Calu3 (cell line): ENCODE data around the gene RND3. TPM values are rescaled to one million over a fixed set of nuclear protein-coding genes. Genes with fewer than 3 reads are reported as not detected.

Experiments
- BruUV-seq: library from RNA; stranded (reverse); fragments of 400-500 nt; replicated peaks from 2 replicates; lab custom pipeline; 2021; lab: Mats Ljungman, UMichigan
- CTCF ChIA-PET: fragments of 300-600 bp; sonication (Branson Sonifier 250); formaldehyde crosslinking; loops from one replicate; lab custom pipeline; 2022; ENCODE audit warnings: antibody characterized with exemption; lab: Charles Lee
- DNase-seq: peaks from one replicate; pipeline ENCODE4 v3.0.0; 2022
- H3K27ac Mint-ChIP-seq: one replicate; pipeline ENCODE4 v1.8.0; 2022; ENCODE audit warnings: mixed read lengths; ENCODE audit not compliant: unreplicated experiment
- H3K27me3 Mint-ChIP-seq: one replicate; pipeline ENCODE4 v1.8.0; 2022; ENCODE audit warnings: mixed read lengths; ENCODE audit not compliant: unreplicated experiment
- H3K36me3 Mint-ChIP-seq: one replicate; pipeline ENCODE4 v1.8.0; 2022; ENCODE audit warnings: mild to moderate bottlenecking, moderate library complexity, mixed read lengths; ENCODE audit not compliant: insufficient read depth, unreplicated experiment
- H3K4me1 Mint-ChIP-seq: one replicate; pipeline ENCODE4 v1.8.0; 2022; ENCODE audit warnings: mild to moderate bottlenecking, low read depth, mixed read lengths; ENCODE audit not compliant: unreplicated experiment
- H3K4me3 Mint-ChIP-seq: one replicate; pipeline ENCODE4 v1.8.0; 2022; ENCODE audit warnings: mild to moderate bottlenecking, low read depth, moderate library complexity, mixed read lengths; ENCODE audit not compliant: unreplicated experiment
- H3K9me3 Mint-ChIP-seq: one replicate; pipeline ENCODE4 v1.8.0; 2022; ENCODE audit warnings: low read depth, mixed read lengths; ENCODE audit not compliant: unreplicated experiment
- intact Hi-C: fragments of 100-400 bp; cut with micrococcal nuclease; formaldehyde crosslinking; loops from one replicate; pipeline ENCODE4 v1.10.0; 2022; ENCODE audit not compliant: unreplicated experiment
- total RNA-seq: library from RNA; stranded (reverse); gene quantifications from 2 replicates; pipeline ENCODE4 v1.2.3, GENCODE V29; 2022
- TF ChIP-seq, protein P1 (sequence below): fragments of 200-600 bp; IDR thresholded peaks from one replicate; pipeline ENCODE4 v1.8.0; 2022; ENCODE audit warnings: antibody characterized with exemption; ENCODE audit not compliant: unreplicated experiment

The RND3 gene
- total RNA-seq, 1 experiment from 2014 or later: 118 TPM

DNA sequence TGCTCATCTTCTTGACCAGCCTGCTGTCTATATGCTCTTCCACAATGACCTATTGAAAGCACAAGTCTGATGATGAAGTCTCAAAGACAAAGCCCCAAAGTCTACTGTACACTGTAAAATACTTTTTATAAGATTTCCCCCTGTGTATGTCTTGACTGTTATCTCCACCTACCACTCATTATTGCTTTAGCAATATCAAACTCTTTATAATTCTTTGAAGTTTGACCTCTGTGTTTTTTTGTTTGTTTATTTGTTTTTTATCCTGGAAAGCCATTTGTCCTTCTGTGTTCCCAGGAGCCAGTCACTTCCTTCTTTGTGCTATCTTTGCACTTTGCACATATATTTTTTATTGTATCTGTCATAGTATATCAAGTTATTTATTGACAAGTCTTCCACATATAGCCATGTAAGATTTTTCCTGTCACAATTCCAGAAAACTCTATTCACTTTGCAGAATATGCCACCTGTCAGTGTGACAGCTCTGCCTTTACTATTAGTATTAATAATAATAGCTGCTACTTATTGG, 66.3 kb downstream of the RND3 start:
- Mint-ChIP-seq H3K27me3 (no peaks in the 10 kb centered on the region), H3K36me3 (no peaks in the 10 kb centered on the region), H3K27ac (no peak overlapping the region), H3K9me3 (no peaks in the 10 kb centered on the region), H3K4me3 (no peak overlapping the region), H3K4me1 (peaks cover 3% of the 10 kb centered on the region)
- no peak for DNase-seq
- intact Hi-C loops: no loop called here
- TF ChIP-seq, protein P1, sequence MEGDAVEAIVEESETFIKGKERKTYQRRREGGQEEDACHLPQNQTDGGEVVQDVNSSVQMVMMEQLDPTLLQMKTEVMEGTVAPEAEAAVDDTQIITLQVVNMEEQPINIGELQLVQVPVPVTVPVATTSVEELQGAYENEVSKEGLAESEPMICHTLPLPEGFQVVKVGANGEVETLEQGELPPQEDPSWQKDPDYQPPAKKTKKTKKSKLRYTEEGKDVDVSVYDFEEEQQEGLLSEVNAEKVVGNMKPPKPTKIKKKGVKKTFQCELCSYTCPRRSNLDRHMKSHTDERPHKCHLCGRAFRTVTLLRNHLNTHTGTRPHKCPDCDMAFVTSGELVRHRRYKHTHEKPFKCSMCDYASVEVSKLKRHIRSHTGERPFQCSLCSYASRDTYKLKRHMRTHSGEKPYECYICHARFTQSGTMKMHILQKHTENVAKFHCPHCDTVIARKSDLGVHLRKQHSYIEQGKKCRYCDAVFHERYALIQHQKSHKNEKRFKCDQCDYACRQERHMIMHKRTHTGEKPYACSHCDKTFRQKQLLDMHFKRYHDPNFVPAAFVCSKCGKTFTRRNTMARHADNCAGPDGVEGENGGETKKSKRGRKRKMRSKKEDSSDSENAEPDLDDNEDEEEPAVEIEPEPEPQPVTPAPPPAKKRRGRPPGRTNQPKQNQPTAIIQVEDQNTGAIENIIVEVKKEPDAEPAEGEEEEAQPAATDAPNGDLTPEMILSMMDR: no peak
- BruUV-seq: no TSS peak
- CTCF ChIA-PET: no interaction called here

DNA sequence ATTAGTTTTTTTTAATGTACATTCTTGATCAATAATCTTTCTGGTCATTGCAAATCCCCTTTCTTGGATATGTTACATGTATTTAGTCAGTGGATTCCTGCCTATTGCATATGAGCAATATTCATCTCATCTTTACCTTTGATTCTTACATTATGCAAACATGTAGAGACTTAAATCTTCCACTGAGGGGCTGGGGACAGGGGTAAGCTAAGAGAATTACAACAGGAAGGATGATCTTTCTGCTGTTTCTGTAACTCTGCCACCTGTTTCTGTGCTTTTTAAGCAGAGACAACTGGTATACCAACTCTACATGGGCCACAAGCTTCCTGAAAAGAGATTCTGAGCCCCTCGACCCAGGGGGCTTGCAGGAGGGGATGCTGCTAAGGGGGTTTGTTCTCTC, 68.6 kb downstream of the RND3 start:
- TF ChIP-seq, protein P1: no peak
- BruUV-seq: no TSS peak
- Mint-ChIP-seq H3K27me3 (no peaks in the 10 kb centered on the region), H3K36me3 (no peaks in the 10 kb centered on the region), H3K4me1 (no peaks in the 10 kb centered on the region), H3K9me3 (no peaks in the 10 kb centered on the region), H3K4me3 (no peak overlapping the region), H3K27ac (no peak overlapping the region)
- intact Hi-C loops: no loop called here
- CTCF ChIA-PET: no interaction called here
- DNase-seq: no peak
